H1 (cell line): ENCODE results near the gene CHD6.

Source experiments
- CTCF ChIP-seq, 3 experiments: IDR thresholded peaks; 1 replicate in 2 of 3; 2 replicates in 1 of 3; pipeline versions ENCODE4 v1.5.1 to v1.6.1; 2011; ENCODE audit warnings: low read length in 3 of 3, mild to moderate bottlenecking in 3 of 3, inconsistent platforms in 2 of 3, low read depth in 1 of 3, moderate library complexity in 1 of 3; ENCODE audit not compliant: insufficient read depth in 1 of 3; ENCODE audit errors: control extremely low read depth in 1 of 3
- EZH2 ChIP-seq: fragments of 200-600 bp; sonication (generic); IDR thresholded peaks from 2 replicates; pipeline ENCODE4 v1.7.1; 2012; ENCODE audit warnings: low read depth, mild to moderate bottlenecking, moderate library complexity, low read length, inconsistent platforms; ENCODE audit not compliant: severe bottlenecking
- TEAD4 ChIP-seq: IDR thresholded peaks from 2 replicates; pipeline ENCODE4 v1.6.1; 2012; ENCODE audit warnings: low read depth, low read length, inconsistent platforms, mixed read lengths

- TF ChIP-seq CTCF (IDR thresholded peaks at IDR 0.05; ENCODE audit: control extremely low read depth in 1 of 3, insufficient read depth in 1 of 3, low read depth in 1 of 3, low read length in 3 of 3) (no peak), TEAD4 (no peak), EZH2 (no peak)
Measured at GRCh38 chr20:41523857-41524256, 94.3 kb downstream of the CHD6 start.
